Measurements from ENCODE around the gene SFXN2. TPM values are rescaled to one million over a fixed set of nuclear protein-coding genes. Genes with fewer than 3 reads are reported as not detected.
A peak's percentile ranks its signal among the peaks of the same experiment; 100 is the strongest.

Gene SFXN2
- total RNA-seq, 1 experiment from 2014 or later, result 12.9 TPM

- Mint-ChIP-seq H3K9me3 (ENCODE audit: unreplicated experiment) (no peaks in the 10 kb centered on the region), H3K27me3 (ENCODE audit: insufficient read depth, unreplicated experiment) (no peaks in the 10 kb centered on the region), H3K4me3 (ENCODE audit: unreplicated experiment) (no peak overlapping the region), H3K36me3 (ENCODE audit: insufficient read depth, unreplicated experiment) (peaks cover 27% of the 10 kb centered on the region), H3K27ac (ENCODE audit: low read depth, unreplicated experiment) (peak overlapping the region; percentile 42), H3K4me1 (ENCODE audit: insufficient read depth, unreplicated experiment) (peaks cover 25% of the 10 kb centered on the region)
- intact Hi-C loops (cut with micrococcal nuclease), result no loop called here
- POLR2A ChIA-PET, result interaction anchor here (0.5 to 5.7 kb wide), 10 partner anchors 11 to 584 kb away, joined by 3 to 42 read pairs (median 5); partner anchors contain the start of gene WBP1L
- no TSS peak for BruUV-seq (replicated peaks)
- DNase-seq (ENCODE audit: unreplicated experiment), result peak; percentile 43
- CTCF ChIA-PET, result interaction anchor here (1.7 to 6.9 kb wide), 2 partner anchors 11 to 137 kb away, joined by 4 to 71 read pairs; no protein-coding TSS in a partner anchor
- TF ChIP-seq CTCF (IDR thresholded peaks at IDR 0.05; ENCODE audit: unreplicated experiment), result no peak
Observed at GRCh38 chr10:102764470-102765161, 50.2 kb downstream of the SFXN2 start.

GRCh38 chr10:102765336-102765735, 50.9 kb downstream of the SFXN2 start:
- DNase-seq (ENCODE audit: unreplicated experiment), result no peak
- Mint-ChIP-seq H3K4me1 (ENCODE audit: insufficient read depth, unreplicated experiment) (peaks cover 29% of the 10 kb centered on the region), H3K36me3 (ENCODE audit: insufficient read depth, unreplicated experiment) (peaks cover 26% of the 10 kb centered on the region), H3K9me3 (ENCODE audit: unreplicated experiment) (no peaks in the 10 kb centered on the region), H3K27me3 (ENCODE audit: insufficient read depth, unreplicated experiment) (no peaks in the 10 kb centered on the region), H3K4me3 (ENCODE audit: unreplicated experiment) (no peak overlapping the region), H3K27ac (ENCODE audit: low read depth, unreplicated experiment) (peak overlapping the region; percentile 42)
- CTCF ChIA-PET, result interaction anchor here (1.7 to 6.9 kb wide), 2 partner anchors 12 to 136 kb away, joined by 4 to 71 read pairs; no protein-coding TSS in a partner anchor
- no peak for TF ChIP-seq CTCF (IDR thresholded peaks at IDR 0.05; ENCODE audit: unreplicated experiment)
- intact Hi-C loops (cut with micrococcal nuclease), result no loop called here
- BruUV-seq (replicated peaks), result no TSS peak
- POLR2A ChIA-PET, result interaction anchor here (1.1 to 5.7 kb wide), 6 partner anchors 10 to 25 kb away, joined by 3 to 42 read pairs (median 6); no protein-coding TSS in a partner anchor

- H3K4me1 Mint-ChIP-seq (ENCODE audit: insufficient read depth, unreplicated experiment), result peaks cover 34% of the 10 kb centered on the region
- ChIA-PET CTCF (no interaction called here), POLR2A (interaction anchor here (0.9 to 5.7 kb wide), 2 partner anchors 11 to 14 kb away, joined by 3 to 42 read pairs; no protein-coding TSS in a partner anchor)
- H3K27ac Mint-ChIP-seq (ENCODE audit: low read depth, unreplicated experiment), result no peak overlapping the region
- H3K9me3 Mint-ChIP-seq (ENCODE audit: unreplicated experiment), result no peaks in the 10 kb centered on the region
- BruUV-seq (replicated peaks), result no TSS peak
- no peak overlapping the region for H3K4me3 Mint-ChIP-seq (ENCODE audit: unreplicated experiment)
- H3K36me3 Mint-ChIP-seq (ENCODE audit: insufficient read depth, unreplicated experiment), result peaks cover 19% of the 10 kb centered on the region
- DNase-seq (ENCODE audit: unreplicated experiment), result no peak
- no peak for TF ChIP-seq CTCF (IDR thresholded peaks at IDR 0.05; ENCODE audit: unreplicated experiment)
- H3K27me3 Mint-ChIP-seq (ENCODE audit: insufficient read depth, unreplicated experiment), result no peaks in the 10 kb centered on the region
- intact Hi-C loops (cut with micrococcal nuclease), result no loop called here
Observed at GRCh38 chr10:102767428-102768160, 53.2 kb downstream of the SFXN2 start.
